Measurements from ENCODE around the gene HOMER2.

GRCh38 chr15:82874267-82874666, 78.3 kb downstream of the HOMER2 start:
- no peak for TF ChIP-seq CTCF (conservative IDR thresholded peaks at IDR 0.05 in 1 of 2, IDR thresholded peaks at IDR 0.05 in 1 of 2; ENCODE audit: low read depth in 1 of 2, low read length in 2 of 2)
- no peak for TF ChIP-seq EZH2 (IDR thresholded peaks at IDR 0.05; ENCODE audit: low read length, missing control alignments)

All from fibroblast of lung (primary cell).